HCT116 (cell line): ENCODE data around the gene SPSB4.

Experiments used
- CEBPB ChIP-seq: IDR thresholded peaks from 2 replicates; pipeline ENCODE4 v1.6.1; 2012; ENCODE audit warnings: low read depth
- CTCF ChIP-seq, 3 experiments: fragments of 200-600 bp in 1 of 3; sonication (generic) in 1 of 3; IDR thresholded peaks in 2 of 3; conservative IDR thresholded peaks in 1 of 3; 2 replicates each; pipeline ENCODE4 v1.5.1; 2012 to 2017; ENCODE audit warnings: low read depth in 2 of 3, low read length in 2 of 3, antibody characterized with exemption in 1 of 3, borderline replicate concordance in 1 of 3, control low read depth in 1 of 3, mild to moderate bottlenecking in 1 of 3, mixed read lengths in 1 of 3, mixed run types in 1 of 3, moderate library complexity in 1 of 3; ENCODE audit not compliant: insufficient read depth in 1 of 3
- EZH2 ChIP-seq: fragments of 200-600 bp; sonication (generic); IDR thresholded peaks from 2 replicates; pipeline ENCODE4 v1.6.1; 2017; ENCODE audit warnings: antibody characterized with exemption, mixed run types
- FOSL1 ChIP-seq: IDR thresholded peaks from 2 replicates; pipeline ENCODE4 v1.6.1; 2012; ENCODE audit warnings: low read depth
- MAX ChIP-seq: IDR thresholded peaks from 2 replicates; pipeline ENCODE4 v1.6.1; 2012
- POLR2AphosphoS5 ChIP-seq: IDR thresholded peaks from 2 replicates; pipeline ENCODE4 v1.6.1; 2011; ENCODE audit warnings: mild to moderate bottlenecking, low read depth, low read length, moderate library complexity
- RAD21 ChIP-seq: IDR thresholded peaks from 2 replicates; pipeline ENCODE4 v1.6.1; 2012; ENCODE audit warnings: low read depth, mild to moderate bottlenecking
- REST ChIP-seq: IDR thresholded peaks from 2 replicates; pipeline ENCODE4 v1.6.1; 2012; ENCODE audit warnings: low read depth
- SIN3A ChIP-seq: IDR thresholded peaks from 2 replicates; pipeline ENCODE4 v1.6.1; 2012; ENCODE audit warnings: low read depth
- SP1 ChIP-seq: IDR thresholded peaks from 2 replicates; pipeline ENCODE4 v1.6.1; 2012; ENCODE audit warnings: low read depth
- TCF7L2 ChIP-seq: IDR thresholded peaks from 2 replicates; pipeline ENCODE4 v1.7.0; 2011; ENCODE audit warnings: borderline replicate concordance, inconsistent platforms; ENCODE audit not compliant: insufficient read depth, insufficient read length; ENCODE audit errors: extremely low read depth
- YY1 ChIP-seq: IDR thresholded peaks from 2 replicates; pipeline ENCODE4 v1.6.1; 2011; ENCODE audit warnings: low read length, low read depth, moderate library complexity, mild to moderate bottlenecking; ENCODE audit not compliant: insufficient replicate concordance; ENCODE audit errors: extremely low read depth
- ZBTB33 ChIP-seq: IDR thresholded peaks from 2 replicates; pipeline ENCODE4 v1.6.1; 2011; ENCODE audit warnings: mild to moderate bottlenecking, low read length, moderate library complexity; ENCODE audit not compliant: insufficient replicate concordance; ENCODE audit errors: extremely low read depth
- ZFX ChIP-seq: fragments of 450-650 bp; IDR thresholded peaks from 2 replicates; pipeline ENCODE4 v1.6.1; 2017

- TF ChIP-seq RAD21, result no peak
- no peak for TF ChIP-seq POLR2AphosphoS5
- no peak for TF ChIP-seq CTCF (IDR thresholded peaks at IDR 0.05 in 2 of 3, conservative IDR thresholded peaks at IDR 0.05 in 1 of 3; ENCODE audit: borderline replicate concordance in 1 of 3, insufficient read depth in 1 of 3, low read depth in 2 of 3, low read length in 2 of 3)
- TF ChIP-seq CEBPB, result no peak
- TF ChIP-seq REST, result no peak
- TF ChIP-seq ZFX, result no peak
- no peak for TF ChIP-seq SIN3A
- TF ChIP-seq MAX, result no peak
- TF ChIP-seq EZH2, result no peak
- no peak for TF ChIP-seq YY1
- no peak for TF ChIP-seq FOSL1
- TF ChIP-seq SP1, result no peak
- TF ChIP-seq TCF7L2, result no peak
- no peak for TF ChIP-seq ZBTB33
Observed at GRCh38 chr3:141055136-141055535, 4.0 kb downstream of the SPSB4 start.
